ENCODE results near the gene PDE6C.
"Not testable (repeated sequence)": the region's sequence is repeated elsewhere in the genome, so short reads cannot be mapped to it uniquely, and the experiment has no call there.

Gene PDE6C

DNA sequence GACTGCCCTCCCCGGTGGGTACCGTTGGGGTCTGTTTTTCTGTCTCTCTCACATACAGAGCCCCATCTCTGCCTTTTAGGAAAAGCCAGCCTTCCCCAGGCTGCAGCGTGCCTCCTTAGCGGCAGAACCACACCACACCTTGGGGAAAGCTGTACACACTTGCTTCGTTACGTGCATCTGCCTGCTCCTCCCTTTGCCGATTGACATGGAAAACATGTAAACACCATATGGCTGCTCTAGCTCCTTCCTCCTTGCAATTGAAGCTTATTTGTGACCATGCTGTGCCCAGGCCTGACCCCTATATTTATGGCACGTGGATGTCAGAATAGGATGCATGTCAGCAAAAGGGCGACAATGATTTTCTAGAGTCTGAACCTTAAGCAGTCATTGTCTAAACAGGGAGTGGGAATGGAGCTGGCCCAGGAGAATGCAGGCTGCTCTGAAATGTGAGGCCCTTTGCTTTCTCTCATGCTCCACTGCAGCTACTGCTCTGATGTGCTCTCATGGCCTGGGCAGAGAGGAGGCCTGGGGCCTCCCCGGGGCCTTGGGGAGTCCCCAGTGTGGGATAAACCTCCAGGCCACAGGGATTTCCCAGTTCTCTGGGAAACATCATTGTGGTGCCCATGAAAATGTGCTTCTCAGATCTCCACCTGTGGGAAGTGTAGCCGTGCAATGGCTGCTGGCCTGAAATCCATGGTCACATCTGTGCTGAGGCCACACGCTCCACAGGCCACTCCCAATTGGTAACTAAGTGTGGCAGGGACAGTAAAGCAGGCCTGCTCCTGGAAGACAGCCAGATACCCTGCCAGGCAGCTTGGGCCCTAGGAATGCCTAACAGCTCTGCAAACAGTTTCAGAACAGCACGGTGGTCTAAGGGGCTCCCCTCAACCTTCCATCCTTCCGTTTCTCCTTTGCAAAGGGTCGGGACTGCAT is 18.6 kb downstream of the PDE6C start:
- DNase-seq (ENCODE audit: low spot score) = no peak

DNA sequence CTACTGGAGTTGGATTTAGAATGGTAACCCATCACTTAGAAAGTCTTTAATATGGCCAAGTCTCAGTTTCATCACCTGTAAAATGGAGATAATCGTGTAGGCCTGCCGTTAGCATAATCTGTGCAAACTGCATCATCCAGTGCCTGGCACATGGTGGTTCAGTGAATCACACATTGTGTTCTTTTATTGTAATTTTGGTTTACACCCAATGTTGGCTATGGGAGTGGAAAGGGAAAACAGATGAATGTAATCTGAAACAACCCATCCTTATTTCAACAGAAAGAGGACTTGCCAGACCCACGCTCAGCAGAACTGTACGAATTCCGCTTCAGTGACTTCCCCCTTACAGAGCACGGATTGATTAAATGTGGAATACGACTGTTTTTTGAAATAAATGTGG is 27.5 kb downstream of the PDE6C start:
- no peak for DNase-seq (ENCODE audit: low spot score)

DNA sequence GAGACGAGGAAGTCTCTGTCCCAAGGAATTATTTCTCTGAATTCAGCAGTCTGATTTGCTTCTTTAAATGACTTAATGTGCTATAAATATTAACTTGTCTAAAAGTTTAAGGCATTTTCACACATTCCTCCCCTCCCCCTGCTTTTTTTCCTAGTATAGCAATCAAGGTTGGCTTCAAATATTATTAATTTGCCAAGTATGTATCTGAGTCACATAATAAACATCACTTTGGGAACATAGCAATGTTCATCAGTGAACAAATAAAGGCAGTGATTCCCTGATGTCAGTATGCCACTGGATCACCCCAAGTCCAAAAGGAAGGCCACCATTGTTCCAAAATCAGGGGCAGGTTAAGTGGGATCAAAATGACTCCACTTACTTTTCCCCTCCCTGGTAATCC is 40.5 kb downstream of the PDE6C start:
- peak; percentile 13 for DNase-seq (ENCODE audit: low spot score)

DNA sequence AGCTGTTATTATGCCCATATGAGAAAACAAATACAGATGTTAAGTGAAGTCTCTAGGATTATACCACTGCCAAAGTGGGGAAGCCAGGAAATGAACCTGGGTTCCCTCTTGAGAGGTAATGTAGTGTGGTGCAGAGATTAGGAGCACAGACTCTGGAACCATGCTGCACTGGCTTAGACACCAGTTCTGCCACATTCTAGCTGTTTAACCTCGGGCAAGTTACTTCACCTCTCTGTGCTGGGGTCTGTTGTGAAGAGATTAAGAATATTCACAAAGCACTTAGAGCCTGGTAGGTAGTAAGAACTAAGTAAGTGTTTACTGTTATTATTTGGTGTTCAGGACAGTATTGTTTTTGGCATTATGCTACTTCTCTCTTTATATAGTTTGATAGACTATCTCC is 41.9 kb downstream of the PDE6C start:
- DNase-seq (ENCODE audit: low spot score) = no peak

DNA sequence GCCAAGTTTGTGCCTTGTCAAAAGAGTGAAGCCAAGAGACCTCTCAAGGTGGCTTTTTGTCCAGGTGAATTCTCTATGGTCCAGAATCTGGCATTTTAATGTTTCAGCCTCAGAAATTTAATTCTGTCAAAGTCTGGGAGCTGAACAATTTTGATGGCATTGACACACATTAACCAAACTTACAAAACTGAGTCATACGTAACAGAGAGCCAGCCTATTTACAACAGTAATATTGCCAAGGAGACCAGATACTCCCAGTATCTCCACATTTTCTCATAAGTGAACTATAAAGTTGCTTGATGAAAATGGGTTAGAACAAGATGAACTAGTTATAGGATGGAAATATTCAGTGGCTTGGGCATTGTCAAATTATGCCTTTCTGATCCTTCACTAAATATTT is 43.8 kb downstream of the PDE6C start:
- DNase-seq (ENCODE audit: low spot score) = no peak

DNA sequence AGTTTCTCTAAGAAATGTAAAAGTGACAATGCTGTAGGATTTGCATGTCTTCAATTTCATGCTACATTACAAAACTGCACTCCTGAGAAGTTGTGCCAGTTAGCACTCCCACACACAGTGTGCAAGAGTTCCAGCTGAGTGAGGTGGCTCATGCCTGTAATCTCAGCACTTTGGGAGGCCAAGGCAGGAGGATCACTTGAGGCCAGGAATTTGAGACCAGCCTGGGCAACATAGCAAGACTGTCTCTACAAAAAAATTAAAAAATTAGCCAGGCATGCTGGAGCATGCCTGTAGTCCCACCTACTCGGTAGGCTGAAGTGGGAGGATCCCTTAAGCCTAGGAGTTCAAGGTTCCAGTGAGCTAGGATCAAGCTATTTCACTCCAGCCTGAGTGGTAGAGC is 45.4 kb downstream of the PDE6C start:
- no peak for DNase-seq (ENCODE audit: low spot score)

DNA sequence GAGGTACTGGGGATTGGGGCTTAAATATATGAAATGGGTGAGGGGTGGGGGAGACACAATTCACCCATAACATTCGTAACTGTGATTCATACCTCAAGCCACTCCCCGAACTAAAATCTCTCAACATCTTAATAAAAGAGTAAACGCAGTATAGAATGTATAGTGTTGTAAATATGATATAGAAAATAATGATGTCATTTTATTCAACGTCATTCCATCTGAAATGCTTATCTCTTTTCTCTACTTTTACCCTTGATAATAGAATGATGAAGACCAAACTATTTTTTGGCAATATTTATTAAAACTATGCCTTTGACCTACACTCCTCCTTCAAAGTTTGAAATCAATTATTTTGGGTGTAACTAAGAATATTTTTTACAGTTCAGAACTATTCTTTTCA is 53.7 kb downstream of the PDE6C start:
- DNase-seq (ENCODE audit: low spot score) = no peak

DNA sequence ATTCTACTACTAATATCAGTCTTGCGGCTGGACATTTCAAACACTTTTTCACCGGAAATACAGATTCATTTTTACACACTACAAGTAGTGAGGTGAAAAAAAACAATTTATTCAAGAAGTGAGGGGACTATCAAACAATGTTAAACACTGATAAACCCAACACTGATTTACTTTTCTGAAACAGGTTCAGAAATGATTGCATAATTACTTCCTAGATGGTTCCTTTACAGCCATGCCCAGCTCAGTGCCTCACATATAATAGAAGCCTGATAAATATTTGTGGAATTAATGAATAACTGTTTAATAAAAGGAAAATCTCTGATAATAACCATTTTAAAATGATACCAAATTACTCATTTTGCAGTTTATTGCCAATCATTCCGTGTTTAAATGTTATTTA is 55.5 kb downstream of the PDE6C start:
- no peak for DNase-seq (ENCODE audit: low spot score)

DNA sequence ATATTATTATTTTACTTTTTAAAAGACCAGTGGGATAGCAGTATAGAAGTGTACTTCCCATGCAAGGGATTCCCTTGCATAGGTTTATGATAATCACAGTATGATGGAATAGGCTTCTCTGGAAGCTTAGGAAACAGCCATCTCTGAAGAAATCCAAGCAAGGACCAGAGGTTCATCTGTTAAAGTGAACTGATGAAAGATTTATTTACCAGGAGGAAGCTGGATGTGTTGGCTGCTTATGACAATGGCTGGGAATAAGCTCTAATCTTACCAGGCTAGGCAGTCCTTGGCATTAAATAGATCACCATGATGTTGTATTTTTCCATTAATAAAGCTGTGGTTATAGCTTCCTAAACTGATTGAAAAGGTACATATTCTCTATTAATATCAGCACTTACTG is 58.0 kb downstream of the PDE6C start:
- DNase-seq (ENCODE audit: low spot score) = no peak

DNA sequence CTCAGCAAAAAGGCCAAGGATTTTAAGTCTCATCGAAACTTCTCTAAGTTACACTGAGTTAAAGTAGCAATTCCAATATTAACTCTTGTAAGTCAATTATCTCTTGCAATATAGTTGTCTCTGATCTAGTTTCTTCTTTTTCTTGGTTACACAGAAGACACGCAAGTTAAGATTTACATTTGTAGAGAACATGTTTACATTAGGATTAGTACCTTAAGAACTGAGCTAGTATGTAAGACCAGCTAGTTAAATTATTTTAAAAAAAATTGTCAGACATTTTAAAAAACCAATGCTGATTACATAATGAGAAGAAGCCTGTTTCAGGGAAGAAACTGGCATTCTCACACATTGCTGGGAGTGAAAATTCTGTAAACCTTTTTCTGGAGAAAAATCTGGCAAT is 58.7 kb downstream of the PDE6C start:
- DNase-seq (ENCODE audit: low spot score) = no peak

DNA sequence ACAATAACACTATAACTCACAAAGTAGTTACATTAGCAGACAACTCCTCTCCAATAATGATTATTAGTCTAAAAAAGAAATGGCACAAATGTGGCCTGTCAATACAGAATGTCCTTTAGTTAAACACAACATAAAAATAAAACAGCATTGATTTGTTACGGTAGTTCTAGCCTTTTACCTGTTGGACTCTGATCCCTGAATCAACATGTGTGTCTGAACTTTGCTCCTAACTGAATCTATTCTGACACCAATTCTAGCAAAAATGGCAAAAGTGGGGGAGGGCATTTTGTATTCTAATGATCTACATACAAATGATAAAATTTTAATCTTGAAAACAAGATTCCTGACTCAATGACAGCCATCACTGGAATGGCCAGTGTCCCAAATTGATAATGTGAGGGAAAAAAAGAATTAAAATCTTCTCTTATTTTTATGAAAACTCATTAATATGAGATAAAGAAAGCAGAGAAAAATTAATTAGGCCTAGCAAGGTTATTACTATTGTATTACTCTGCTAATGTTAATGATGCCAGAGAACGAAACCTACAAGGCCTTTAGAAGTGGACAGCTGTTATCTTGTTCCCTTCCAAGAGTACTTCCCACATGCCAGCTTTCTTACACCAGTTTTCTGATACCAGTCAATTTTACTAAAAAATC is 59.8 kb downstream of the PDE6C start:
- no peak for DNase-seq (ENCODE audit: low spot score)

DNA sequence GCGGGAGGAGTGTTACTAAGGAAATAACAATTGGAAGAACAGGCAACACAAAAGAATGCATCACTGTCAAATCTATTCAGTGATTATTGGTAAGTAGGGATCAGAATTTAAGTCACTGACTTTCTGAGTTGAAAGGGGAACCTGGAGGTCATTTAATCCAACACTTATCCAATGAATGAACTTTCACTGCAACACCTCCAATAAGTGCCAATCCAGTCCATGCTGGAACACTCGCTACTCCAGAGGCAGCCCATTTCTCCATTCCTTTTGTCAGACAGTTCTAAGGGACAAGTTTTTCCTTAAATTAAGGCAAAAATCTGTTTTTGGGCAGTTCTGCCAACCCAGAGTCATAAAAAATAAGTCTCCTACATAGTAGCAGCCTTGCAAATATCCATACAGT is 60.6 kb downstream of the PDE6C start:
- no peak for DNase-seq (ENCODE audit: low spot score)

DNA sequence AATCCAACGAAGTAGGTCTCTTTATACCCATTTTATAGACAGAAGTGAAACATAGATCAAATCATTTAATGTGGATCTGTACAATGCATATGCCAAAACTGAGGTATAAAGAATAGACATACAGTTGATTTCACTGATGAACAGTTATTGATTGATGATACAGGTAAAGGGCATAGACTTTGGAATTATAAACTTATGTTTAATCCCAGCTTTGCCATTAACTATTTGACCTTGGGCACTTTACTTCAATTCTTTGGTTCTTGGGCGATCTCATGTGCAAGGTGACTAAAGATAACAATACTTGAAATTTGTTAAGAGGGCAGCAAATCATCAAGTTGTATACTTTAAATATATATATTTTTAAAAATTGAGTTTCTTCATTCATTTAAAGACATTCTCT is 61.5 kb downstream of the PDE6C start:
- DNase-seq (ENCODE audit: low spot score) = no peak

DNA sequence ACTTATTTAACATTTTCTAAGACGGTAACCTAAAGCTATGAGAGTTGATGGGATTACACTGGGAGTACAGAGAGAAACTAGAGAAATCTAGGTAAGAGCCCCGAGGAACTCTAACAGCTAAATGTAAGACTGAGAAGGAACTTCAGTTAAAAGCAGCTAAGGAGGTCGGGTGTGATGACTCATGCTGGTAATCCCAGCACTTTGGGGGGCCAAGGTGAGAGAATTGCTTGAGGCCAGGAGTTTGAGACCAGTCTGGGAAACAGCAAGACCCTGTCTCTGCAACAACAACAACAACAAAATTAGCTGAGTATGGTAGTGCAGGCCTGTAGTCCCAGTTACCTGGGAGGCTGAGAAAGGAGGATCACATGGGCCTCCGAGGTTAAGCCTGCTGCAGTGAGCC is 66.0 kb downstream of the PDE6C start:
- no peak for DNase-seq (ENCODE audit: low spot score)

DNA sequence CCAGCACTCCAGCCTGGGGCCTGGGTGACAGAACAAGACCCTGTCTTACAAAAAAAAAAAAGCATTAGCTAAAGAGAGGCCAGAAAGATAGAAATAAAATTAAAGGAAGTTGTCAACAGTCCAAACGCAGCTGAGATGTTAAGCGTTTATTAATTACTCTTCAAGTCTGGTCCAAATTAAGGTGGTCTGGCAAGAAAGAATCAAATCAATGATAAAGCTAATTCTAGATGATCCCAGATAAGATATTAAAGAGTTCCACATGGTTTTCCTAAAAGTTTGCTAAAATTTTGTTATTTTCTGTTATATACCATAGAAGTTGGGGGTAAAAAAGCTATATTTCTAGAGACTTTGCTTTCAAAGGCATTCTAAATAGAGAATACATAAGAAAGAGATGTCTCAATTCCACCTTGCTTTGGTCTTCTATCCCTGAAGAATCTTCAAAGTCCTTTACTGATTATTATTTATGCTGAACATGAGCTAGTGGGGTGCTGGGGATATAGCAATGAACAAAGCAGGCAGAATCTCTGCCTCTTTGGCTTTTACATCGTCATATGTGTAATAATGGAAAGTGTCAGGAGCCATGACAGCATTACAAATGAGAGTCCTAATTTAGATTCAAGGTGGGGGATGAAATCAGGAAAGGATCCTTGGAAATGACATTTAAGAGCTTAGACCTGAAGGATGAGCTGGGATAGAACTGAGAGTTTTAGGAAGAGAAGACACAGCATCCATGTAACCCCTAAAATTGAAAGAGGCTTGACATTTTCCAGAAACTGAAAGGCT is 66.7 kb downstream of the PDE6C start:
- DNase-seq (ENCODE audit: low spot score) = no peak

DNA sequence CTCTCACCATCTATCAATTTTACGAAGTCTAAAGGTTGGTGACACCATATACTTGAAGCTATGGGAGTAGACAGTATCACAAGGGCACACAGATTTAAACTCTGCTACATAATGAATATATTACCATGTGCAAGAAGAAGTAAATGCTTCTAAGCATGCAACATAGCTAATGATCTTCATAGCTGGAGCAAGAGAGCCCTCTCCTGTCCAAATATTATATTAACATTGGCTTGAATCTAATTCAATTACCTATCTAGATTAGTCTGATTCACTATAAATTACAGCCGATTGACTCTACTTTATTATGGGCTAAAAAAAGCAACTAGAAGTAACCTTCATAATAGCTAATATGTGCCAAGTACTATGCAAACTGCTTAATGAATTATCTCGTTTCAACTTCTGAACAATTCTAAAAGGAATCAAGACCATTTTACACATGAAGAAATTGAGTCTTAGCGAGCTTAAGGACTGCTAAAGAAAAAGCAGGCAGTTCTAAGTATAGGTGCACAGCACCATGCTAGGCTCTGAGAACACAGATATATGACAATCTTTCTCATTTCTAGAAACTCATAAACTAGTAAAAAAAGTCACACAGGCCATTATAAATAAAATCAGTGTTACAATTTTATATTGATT is 68.2 kb downstream of the PDE6C start:
- peak; percentile 35 for DNase-seq (ENCODE audit: low spot score)

DNA sequence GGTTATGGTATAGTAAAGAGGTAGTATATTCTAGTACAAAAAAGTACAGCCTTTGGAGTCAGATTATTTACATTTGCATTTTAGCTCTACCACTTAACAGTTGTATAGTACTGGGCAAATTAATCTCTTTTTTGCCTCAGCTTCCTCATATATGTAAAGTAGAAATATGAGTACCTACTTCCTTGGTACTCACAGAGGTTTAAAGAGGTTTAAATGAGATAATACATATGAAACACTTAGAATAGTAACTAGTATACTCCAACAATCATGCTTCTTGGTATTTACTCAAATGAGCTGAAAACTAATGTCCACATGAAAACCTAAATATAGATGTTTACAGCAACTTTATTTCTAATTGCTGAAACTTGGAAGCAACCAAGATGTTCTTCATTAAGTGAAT is 75.4 kb downstream of the PDE6C start:
- DNase-seq (ENCODE audit: low spot score) = no peak

DNA sequence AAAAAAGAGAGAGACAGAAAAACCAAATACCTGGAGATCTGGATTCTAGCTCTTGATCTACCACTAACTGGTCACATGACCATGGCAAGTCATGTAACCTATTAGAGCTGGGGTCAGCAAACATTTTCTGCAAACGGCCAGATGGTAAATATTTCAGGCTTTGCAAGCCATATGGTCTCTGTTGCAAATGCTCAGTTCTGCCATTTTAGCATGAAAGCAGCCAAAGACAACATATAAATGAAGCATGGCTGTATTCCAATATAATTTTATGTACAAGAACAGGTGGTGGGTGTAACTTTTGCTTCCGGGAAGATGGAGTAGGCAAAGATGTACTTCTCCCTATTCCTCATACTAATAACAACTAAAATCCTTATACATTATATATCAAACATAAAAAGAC is 83.4 kb downstream of the PDE6C start:
- DNase-seq (ENCODE audit: low spot score) = no peak

DNA sequence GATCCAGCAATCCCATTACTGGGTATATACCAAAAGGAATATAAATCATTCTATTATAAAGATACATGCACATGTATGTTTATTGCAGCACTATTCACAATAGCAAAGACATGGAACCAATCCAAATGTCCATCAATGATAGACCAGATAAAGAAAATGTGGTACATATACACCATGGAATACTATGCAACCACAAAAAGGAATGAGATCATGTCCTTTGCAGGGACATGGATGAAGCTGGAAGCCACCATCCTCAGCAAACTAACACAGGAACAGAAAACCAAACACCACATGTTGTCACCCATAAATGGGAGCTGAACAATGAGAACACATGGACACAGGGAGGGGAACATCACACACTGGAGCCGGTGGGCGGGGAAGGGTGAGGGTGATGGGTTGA is 84.2 kb downstream of the PDE6C start:
- not testable (repeated sequence) for DNase-seq (ENCODE audit: low spot score)

DNA sequence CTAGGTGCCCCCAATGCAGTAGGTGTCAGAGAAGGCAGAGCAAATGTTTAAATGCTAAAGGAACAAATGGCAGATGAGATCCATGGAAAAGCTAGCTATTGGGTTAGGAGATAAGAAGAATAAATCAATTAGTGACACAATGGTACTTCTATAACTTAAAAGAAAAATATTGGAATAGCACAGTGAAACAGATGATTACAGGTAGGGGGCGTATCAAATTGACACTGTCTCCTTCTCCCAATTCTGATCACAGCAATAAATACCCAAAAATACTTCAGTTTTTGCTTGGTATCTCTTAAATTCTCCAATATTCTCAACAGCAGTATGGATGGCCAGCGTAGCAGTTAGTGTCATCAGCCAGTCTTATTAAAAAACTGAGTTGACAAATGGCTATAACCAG is 84.9 kb downstream of the PDE6C start:
- DNase-seq (ENCODE audit: low spot score) = no peak

DNA sequence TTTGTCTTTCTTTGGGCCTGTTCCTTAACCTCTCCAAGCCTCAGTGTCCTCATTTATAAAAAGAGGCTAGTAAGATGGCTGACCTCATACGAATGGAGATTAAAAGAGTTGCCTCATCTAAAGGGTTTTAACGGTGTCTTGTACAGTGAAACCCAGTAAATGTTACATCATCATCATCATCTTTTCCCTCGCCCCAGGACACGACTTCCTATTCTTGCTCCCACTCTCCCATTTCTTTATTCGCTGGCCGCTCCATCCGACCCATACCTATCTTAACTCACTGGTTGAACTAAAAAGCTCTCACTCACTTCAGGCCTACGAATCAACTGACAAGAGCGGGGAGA is 89.5 kb downstream of the PDE6C start:
- DNase-seq (ENCODE audit: low spot score) = peak; percentile 49

DNA sequence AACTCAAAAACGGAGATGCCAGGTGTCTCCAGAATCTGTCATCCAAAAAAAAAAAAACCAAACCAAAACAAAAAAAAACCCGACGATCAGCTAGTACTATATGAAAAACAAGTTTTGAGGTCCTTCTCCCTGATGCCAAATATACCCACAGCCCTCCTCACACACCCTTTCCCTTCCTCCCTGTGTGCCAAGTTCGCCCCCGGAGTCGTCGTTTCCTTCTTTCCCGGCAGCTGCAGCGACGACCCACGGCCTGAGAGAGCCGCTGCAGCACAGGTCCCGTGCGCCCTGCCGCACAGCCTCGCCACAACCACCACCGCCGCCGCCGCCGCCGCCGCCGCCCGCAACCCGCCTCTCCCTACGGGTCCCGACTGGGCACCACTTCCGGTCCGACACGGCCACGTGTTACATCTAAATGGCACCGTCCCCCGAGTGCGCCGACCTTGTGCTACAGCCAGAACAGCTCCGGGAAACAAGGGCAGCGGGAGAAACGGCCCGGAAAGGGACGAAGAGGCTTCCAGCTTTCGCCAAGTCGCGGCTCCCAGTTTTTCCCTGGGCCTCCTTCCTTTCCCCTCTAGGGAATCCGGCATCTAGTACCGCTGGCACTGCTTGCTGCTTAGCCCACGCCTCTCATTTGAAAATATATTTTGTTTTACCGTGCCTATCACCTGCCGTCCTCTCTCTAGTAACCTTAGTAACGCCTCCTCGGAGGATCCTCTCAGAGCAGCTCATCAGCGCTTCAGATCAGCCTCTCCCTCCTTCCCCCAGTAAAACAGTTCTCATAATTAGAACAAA is 90.1 kb downstream of the PDE6C start, which contains the start of gene FRA10AC1:
TSS of gene FRA10AC1 (minus strand) at position 383 of the 792 bp plus-strand sequence. CDS start 2,486 bp downstream, outside the sequence.
- peak; percentile 93 for DNase-seq (ENCODE audit: low spot score)

All from GM03348 (cell line).